ENCODE measurements around the gene LPIN1.
"Not testable (repeated sequence)": the region's sequence is repeated elsewhere in the genome, so short reads cannot be mapped to it uniquely, and the experiment has no call there.

LPIN1 gene

GRCh38 chr2:11820650-11821049 lies 74.2 kb downstream of the LPIN1 start:
- no peak for TF ChIP-seq CTCF (IDR thresholded peaks at IDR 0.05; ENCODE audit: extremely low read depth, missing control alignments)
- DNase-seq (ENCODE audit: low spot score), result no peak

GRCh38 chr2:11821705-11822104 lies 75.3 kb downstream of the LPIN1 start:
- TF ChIP-seq CTCF (IDR thresholded peaks at IDR 0.05; ENCODE audit: extremely low read depth, missing control alignments), result no peak
- no peak for DNase-seq (ENCODE audit: low spot score)

- DNase-seq (ENCODE audit: low spot score), result not testable (repeated sequence)
These were observed 75.9 kb downstream of the LPIN1 start for GRCh38 chr2:11822359-11822745.

- no peak for DNase-seq (ENCODE audit: low spot score)
- TF ChIP-seq CTCF (IDR thresholded peaks at IDR 0.05; ENCODE audit: extremely low read depth, missing control alignments), result no peak
These were observed 76.5 kb downstream of the LPIN1 start for GRCh38 chr2:11822746-11823451.

- TF ChIP-seq CTCF (IDR thresholded peaks at IDR 0.05; ENCODE audit: extremely low read depth, missing control alignments), result no peak
- DNase-seq (ENCODE audit: low spot score), result no peak
These were observed 78.7 kb downstream of the LPIN1 start for GRCh38 chr2:11824901-11825828.

- TF ChIP-seq CTCF (IDR thresholded peaks at IDR 0.05; ENCODE audit: extremely low read depth, missing control alignments), result no peak
These were observed 81.1 kb downstream of the LPIN1 start for GRCh38 chr2:11827547-11827946.

GRCh38 chr2:11828933-11829323 lies 82.5 kb downstream of the LPIN1 start:
- DNase-seq (ENCODE audit: low spot score), result no peak
- TF ChIP-seq CTCF (IDR thresholded peaks at IDR 0.05; ENCODE audit: extremely low read depth, missing control alignments), result no peak

More at GRCh38 chr2:11827547-11827946, 81.1 kb downstream of the LPIN1 start:
- peak; percentile 52 for DNase-seq (ENCODE audit: low spot score)
